NCI-H510A (cell line): Measurements from ENCODE around the gene KLHL17.
"Not testable (repeated sequence)": the region's sequence is repeated elsewhere in the genome, so short reads cannot be mapped to it uniquely, and the experiment has no call there.

ENCODE experiments used
- DNase-seq: peaks from one replicate; lab custom pipeline; 2025; lab: John Stamatoyannopoulos, UW

KLHL17 gene

GRCh38 chr1:982765-983436, 22.5 kb downstream of the KLHL17 start:
- DNase-seq, result no peak

GRCh38 chr1:983798-984475, 23.6 kb downstream of the KLHL17 start:
- DNase-seq, result no peak

GRCh38 chr1:984476-984814, 24.1 kb downstream of the KLHL17 start:
- DNase-seq, result no peak

- no peak for DNase-seq
Measured at GRCh38 chr1:985126-985525, 24.7 kb downstream of the KLHL17 start.

- DNase-seq, result not testable (repeated sequence)
Measured at GRCh38 chr1:988061-988460, 27.7 kb downstream of the KLHL17 start.

GRCh38 chr1:991275-991674, 30.9 kb downstream of the KLHL17 start:
- not testable (repeated sequence) for DNase-seq

GRCh38 chr1:991895-992294, 31.5 kb downstream of the KLHL17 start:
- DNase-seq, result no peak

- DNase-seq, result no peak
Measured at GRCh38 chr1:992362-992761, 32.0 kb downstream of the KLHL17 start.

GRCh38 chr1:993379-993995, 33.1 kb downstream of the KLHL17 start:
- no peak for DNase-seq

GRCh38 chr1:994546-994945, 34.2 kb downstream of the KLHL17 start:
- DNase-seq, result not testable (repeated sequence)

- DNase-seq, result no peak
Measured at GRCh38 chr1:995665-996633, 35.6 kb downstream of the KLHL17 start.

- DNase-seq, result no peak
Measured at GRCh38 chr1:996851-997712, 36.7 kb downstream of the KLHL17 start.

- DNase-seq, result no peak
Measured at GRCh38 chr1:997713-997992, 37.3 kb downstream of the KLHL17 start.

GRCh38 chr1:997993-998744, 37.8 kb downstream of the KLHL17 start:
- no peak for DNase-seq

- DNase-seq, result no peak
Measured at GRCh38 chr1:998745-998994, 38.3 kb downstream of the KLHL17 start.

GRCh38 chr1:998995-999724, 38.8 kb downstream of the KLHL17 start:
- peak; percentile 43 for DNase-seq

- peak; percentile 96 for DNase-seq
Measured at GRCh38 chr1:999725-1000356, 39.5 kb downstream of the KLHL17 start, which contains the start of gene HES4. HES4 (minus strand) TSS chr1:1000097; CDS start chr1:999973, 124 bp downstream.

GRCh38 chr1:1000357-1001056, 40.1 kb downstream of the KLHL17 start:
- DNase-seq, result peak; percentile 90
